HEK293 (cell line): Measurements from ENCODE around the gene CFAP65.
A peak's percentile ranks its signal among the peaks of the same experiment; 100 is the strongest.

Experiments
- CTCF ChIA-PET: fragments of 350-600 bp; formaldehyde crosslinking; extraction: SDS; loops from one replicate; lab custom pipeline; 2021; ENCODE audit warnings: antibody characterized with exemption; lab: Yijun Ruan, JAX
- POLR2A ChIA-PET: fragments of 300-600 bp; formaldehyde crosslinking; extraction: SDS; loops from one replicate; lab custom pipeline; 2020; ENCODE audit warnings: antibody characterized with exemption, inconsistent platforms; lab: Yijun Ruan, JAX
- H3K27ac ChIP-seq: fragments of 200-500 bp; sonication (Bioruptor generic); 2 replicates; pipeline ENCODE4 v1.5.1; 2014; ENCODE audit warnings: low read depth, low read length, control low read depth, inconsistent platforms; ENCODE audit errors: extremely low read depth
- H3K36me3 ChIP-seq, 2 experiments: fragments of 200-500 bp in 1 of 2; sonication (Bioruptor generic) in 1 of 2; 1 replicate in 1 of 2; 2 replicates in 1 of 2; pipeline ENCODE4 v1.5.1; 2014 to 2017; ENCODE audit warnings: inconsistent platforms in 2 of 2, low read length in 2 of 2; ENCODE audit not compliant: control insufficient read depth in 2 of 2, insufficient read depth in 1 of 2
- H3K4me1 ChIP-seq: fragments of 200-500 bp; sonication (Bioruptor generic); 2 replicates; pipeline ENCODE4 v1.5.1; 2014; ENCODE audit warnings: mild to moderate bottlenecking, low read length, inconsistent platforms; ENCODE audit not compliant: control insufficient read depth, insufficient read depth
- H3K4me3 ChIP-seq: 2 replicates; pipeline ENCODE4 v1.5.1; 2011; ENCODE audit warnings: low read depth, mild to moderate bottlenecking, control low read depth, low read length, moderate library complexity
- H3K9me3 ChIP-seq: fragments of 200-500 bp; sonication (Bioruptor generic); 2 replicates; pipeline ENCODE4 v1.5.1; 2014; ENCODE audit warnings: low read depth, low read length, inconsistent platforms; ENCODE audit not compliant: control insufficient read depth, insufficient read depth
- BCL11A ChIP-seq: fragments of 450-650 bp; formaldehyde crosslinking; IDR thresholded peaks from 2 replicates; pipeline ENCODE4 v1.5.1; 2016; ENCODE audit warnings: low read depth, missing biosample characterization, missing genetic modification characterization
- FEZF1 ChIP-seq: fragments of 450-650 bp; formaldehyde crosslinking; IDR thresholded peaks from 2 replicates; pipeline ENCODE4 v1.5.1; 2016; ENCODE audit warnings: missing biosample characterization, missing genetic modification characterization
- GLIS1 ChIP-seq: fragments of 450-650 bp; formaldehyde crosslinking; IDR thresholded peaks from 2 replicates; pipeline ENCODE4 v1.5.1; 2016; ENCODE audit warnings: missing biosample characterization, missing genetic modification characterization
- GLIS2 ChIP-seq: fragments of 450-650 bp; formaldehyde crosslinking; IDR thresholded peaks from 2 replicates; pipeline ENCODE4 v1.5.1; 2016; ENCODE audit warnings: missing biosample characterization, missing genetic modification characterization
- HOXD13 ChIP-seq: sonication (generic); formaldehyde crosslinking; IDR thresholded peaks from 2 replicates; pipeline ENCODE4 v1.8.0; 2022; ENCODE audit warnings: missing genetic modification reagents, borderline replicate concordance
- KLF7 ChIP-seq: fragments of 450-650 bp; formaldehyde crosslinking; IDR thresholded peaks from 2 replicates; pipeline ENCODE4 v1.5.1; 2016; ENCODE audit warnings: missing biosample characterization, missing genetic modification characterization, borderline replicate concordance
- KLF8 ChIP-seq: fragments of 450-650 bp; formaldehyde crosslinking; IDR thresholded peaks from 2 replicates; pipeline ENCODE4 v1.5.1; 2016; ENCODE audit warnings: missing biosample characterization, missing genetic modification characterization
- OVOL3 ChIP-seq: fragments of 450-650 bp; formaldehyde crosslinking; IDR thresholded peaks from 2 replicates; pipeline ENCODE4 v1.5.1; 2016; ENCODE audit warnings: missing biosample characterization, missing genetic modification characterization
- SP7 ChIP-seq: fragments of 450-650 bp; formaldehyde crosslinking; IDR thresholded peaks from 2 replicates; pipeline ENCODE4 v1.5.1; 2016; ENCODE audit warnings: missing biosample characterization, missing genetic modification characterization
- ZBTB48 ChIP-seq: fragments of 450-650 bp; formaldehyde crosslinking; IDR thresholded peaks from 2 replicates; pipeline ENCODE4 v1.5.1; 2016; ENCODE audit warnings: missing biosample characterization, missing genetic modification characterization
- ZEB2 ChIP-seq: fragments of 450-650 bp; formaldehyde crosslinking; IDR thresholded peaks from 2 replicates; pipeline ENCODE4 v1.5.1; 2016; ENCODE audit warnings: missing biosample characterization, missing genetic modification characterization
- ZNF175 ChIP-seq: fragments of 450-650 bp; formaldehyde crosslinking; IDR thresholded peaks from 2 replicates; pipeline ENCODE4 v1.5.1; 2016; ENCODE audit warnings: missing biosample characterization, missing genetic modification characterization
- ZNF2 ChIP-seq: fragments of 450-650 bp; formaldehyde crosslinking; IDR thresholded peaks from 2 replicates; pipeline ENCODE4 v1.5.1; 2016; ENCODE audit warnings: missing biosample characterization, missing genetic modification characterization
- ZNF366 ChIP-seq: fragments of 450-650 bp; formaldehyde crosslinking; conservative IDR thresholded peaks from 2 replicates; pipeline ENCODE4 v1.5.1; 2016; ENCODE audit warnings: missing biosample characterization, missing genetic modification characterization
- ZNF561 ChIP-seq: fragments of 450-650 bp; IDR thresholded peaks from 2 replicates; pipeline ENCODE4 v1.5.1; 2018; ENCODE audit warnings: missing biosample characterization, missing genetic modification characterization, borderline replicate concordance
- ZNF585B ChIP-seq: fragments of 450-650 bp; formaldehyde crosslinking; IDR thresholded peaks from 2 replicates; pipeline ENCODE4 v1.5.1; 2016; ENCODE audit warnings: missing biosample characterization, missing genetic modification characterization
- ZNF600 ChIP-seq: fragments of 450-650 bp; formaldehyde crosslinking; IDR thresholded peaks from 2 replicates; pipeline ENCODE4 v1.5.1; 2016; ENCODE audit warnings: missing biosample characterization, missing genetic modification characterization
- ZNF623 ChIP-seq: fragments of 450-650 bp; formaldehyde crosslinking; IDR thresholded peaks from 2 replicates; pipeline ENCODE4 v1.5.1; 2016; ENCODE audit warnings: missing biosample characterization, missing genetic modification characterization
- ZXDB ChIP-seq: fragments of 450-650 bp; formaldehyde crosslinking; IDR thresholded peaks from 2 replicates; pipeline ENCODE4 v1.5.1; 2016; ENCODE audit warnings: missing biosample characterization, missing genetic modification characterization
- TF ChIP-seq, protein P1 (sequence below): IDR thresholded peaks from 2 replicates; pipeline ENCODE4 v1.6.1; 2011; ENCODE audit warnings: mild to moderate bottlenecking, low read depth, low read length, borderline replicate concordance
- TF ChIP-seq, protein P2 (sequence below): fragments of 450-650 bp; formaldehyde crosslinking; conservative IDR thresholded peaks from 2 replicates; pipeline ENCODE4 v1.5.1; 2016; ENCODE audit warnings: low read depth, missing biosample characterization, missing genetic modification characterization
- TF ChIP-seq, protein P3 (sequence below): fragments of 450-650 bp; formaldehyde crosslinking; IDR thresholded peaks from 2 replicates; pipeline ENCODE4 v1.5.1; 2016; ENCODE audit warnings: missing biosample characterization, missing genetic modification characterization
- TF ChIP-seq, protein P4 (sequence below): fragments of 450-650 bp; formaldehyde crosslinking; IDR thresholded peaks from 2 replicates; pipeline ENCODE4 v1.5.1; 2017; ENCODE audit warnings: missing biosample characterization, missing genetic modification characterization
- TF ChIP-seq, protein P5 (sequence below): fragments of 450-650 bp; formaldehyde crosslinking; IDR thresholded peaks from 2 replicates; pipeline ENCODE4 v1.5.1; 2016; ENCODE audit warnings: missing biosample characterization, missing genetic modification characterization

Gene CFAP65

DNA sequence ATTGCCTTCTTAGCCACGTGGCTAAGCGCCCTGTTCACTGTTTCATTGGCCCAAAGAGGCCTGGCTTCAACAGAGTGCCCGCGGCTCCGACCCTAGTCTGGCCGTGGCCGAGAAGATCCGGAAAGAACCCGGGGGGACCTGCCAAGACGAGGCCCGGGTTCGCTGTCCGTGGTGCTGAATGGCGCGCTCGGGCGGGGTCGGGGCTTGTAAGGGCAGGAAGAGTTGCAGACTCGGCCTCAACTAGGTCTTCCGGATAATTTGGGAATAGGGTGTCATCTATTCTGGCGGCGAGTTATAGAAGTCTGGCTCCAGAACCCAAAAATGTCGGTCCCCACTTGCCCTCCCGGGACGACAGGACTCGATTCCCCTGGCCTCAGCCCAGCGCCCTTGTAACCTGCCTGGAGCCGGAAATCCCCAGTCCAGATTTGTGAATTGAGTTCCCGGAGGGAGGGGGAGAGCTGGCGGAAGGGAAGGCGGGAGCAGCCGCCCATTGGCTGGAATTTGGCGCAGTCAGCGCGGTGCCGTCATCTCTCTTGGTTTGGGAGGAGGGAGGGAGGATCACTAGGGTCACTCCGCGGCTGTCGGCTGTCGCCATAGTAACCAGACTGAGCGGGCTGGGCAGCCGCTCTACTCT, 78.3 kb downstream of the CFAP65 start:
- Histone ChIP-seq H3K9me3 (no peaks in the 10 kb centered on the region), H3K4me1 (peaks cover 9% of the 10 kb centered on the region), H3K27ac (no peak overlapping the region), H3K36me3 (no peaks in the 10 kb centered on the region), H3K4me3 (peak overlapping the region; percentile 39)
- CTCF ChIA-PET = interaction anchor here (0.6 to 6.2 kb wide), 6 partner anchors 13 to 191 kb away, joined by 3 to 65 read pairs (median 6); no protein-coding TSS in a partner anchor
- POLR2A ChIA-PET = interaction anchor here (1.2 kb wide), 1 partner anchor 17 kb away, joined by 4 read pairs; no protein-coding TSS in a partner anchor
- 0 out of 2 replicates have a peak, but pooled peaks have one; percentile 21 for TF ChIP-seq ZXDB (tag by site-specific recombination)
- TF ChIP-seq, protein P1, sequence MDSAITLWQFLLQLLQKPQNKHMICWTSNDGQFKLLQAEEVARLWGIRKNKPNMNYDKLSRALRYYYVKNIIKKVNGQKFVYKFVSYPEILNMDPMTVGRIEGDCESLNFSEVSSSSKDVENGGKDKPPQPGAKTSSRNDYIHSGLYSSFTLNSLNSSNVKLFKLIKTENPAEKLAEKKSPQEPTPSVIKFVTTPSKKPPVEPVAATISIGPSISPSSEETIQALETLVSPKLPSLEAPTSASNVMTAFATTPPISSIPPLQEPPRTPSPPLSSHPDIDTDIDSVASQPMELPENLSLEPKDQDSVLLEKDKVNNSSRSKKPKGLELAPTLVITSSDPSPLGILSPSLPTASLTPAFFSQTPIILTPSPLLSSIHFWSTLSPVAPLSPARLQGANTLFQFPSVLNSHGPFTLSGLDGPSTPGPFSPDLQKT = peak; percentile 25; the same call in 1 of the 2 replicates
- TF ChIP-seq ZEB2 (tag by site-specific recombination) = 0 out of 2 replicates have a peak, but pooled peaks have one; percentile 24
- TF ChIP-seq, protein P2, sequence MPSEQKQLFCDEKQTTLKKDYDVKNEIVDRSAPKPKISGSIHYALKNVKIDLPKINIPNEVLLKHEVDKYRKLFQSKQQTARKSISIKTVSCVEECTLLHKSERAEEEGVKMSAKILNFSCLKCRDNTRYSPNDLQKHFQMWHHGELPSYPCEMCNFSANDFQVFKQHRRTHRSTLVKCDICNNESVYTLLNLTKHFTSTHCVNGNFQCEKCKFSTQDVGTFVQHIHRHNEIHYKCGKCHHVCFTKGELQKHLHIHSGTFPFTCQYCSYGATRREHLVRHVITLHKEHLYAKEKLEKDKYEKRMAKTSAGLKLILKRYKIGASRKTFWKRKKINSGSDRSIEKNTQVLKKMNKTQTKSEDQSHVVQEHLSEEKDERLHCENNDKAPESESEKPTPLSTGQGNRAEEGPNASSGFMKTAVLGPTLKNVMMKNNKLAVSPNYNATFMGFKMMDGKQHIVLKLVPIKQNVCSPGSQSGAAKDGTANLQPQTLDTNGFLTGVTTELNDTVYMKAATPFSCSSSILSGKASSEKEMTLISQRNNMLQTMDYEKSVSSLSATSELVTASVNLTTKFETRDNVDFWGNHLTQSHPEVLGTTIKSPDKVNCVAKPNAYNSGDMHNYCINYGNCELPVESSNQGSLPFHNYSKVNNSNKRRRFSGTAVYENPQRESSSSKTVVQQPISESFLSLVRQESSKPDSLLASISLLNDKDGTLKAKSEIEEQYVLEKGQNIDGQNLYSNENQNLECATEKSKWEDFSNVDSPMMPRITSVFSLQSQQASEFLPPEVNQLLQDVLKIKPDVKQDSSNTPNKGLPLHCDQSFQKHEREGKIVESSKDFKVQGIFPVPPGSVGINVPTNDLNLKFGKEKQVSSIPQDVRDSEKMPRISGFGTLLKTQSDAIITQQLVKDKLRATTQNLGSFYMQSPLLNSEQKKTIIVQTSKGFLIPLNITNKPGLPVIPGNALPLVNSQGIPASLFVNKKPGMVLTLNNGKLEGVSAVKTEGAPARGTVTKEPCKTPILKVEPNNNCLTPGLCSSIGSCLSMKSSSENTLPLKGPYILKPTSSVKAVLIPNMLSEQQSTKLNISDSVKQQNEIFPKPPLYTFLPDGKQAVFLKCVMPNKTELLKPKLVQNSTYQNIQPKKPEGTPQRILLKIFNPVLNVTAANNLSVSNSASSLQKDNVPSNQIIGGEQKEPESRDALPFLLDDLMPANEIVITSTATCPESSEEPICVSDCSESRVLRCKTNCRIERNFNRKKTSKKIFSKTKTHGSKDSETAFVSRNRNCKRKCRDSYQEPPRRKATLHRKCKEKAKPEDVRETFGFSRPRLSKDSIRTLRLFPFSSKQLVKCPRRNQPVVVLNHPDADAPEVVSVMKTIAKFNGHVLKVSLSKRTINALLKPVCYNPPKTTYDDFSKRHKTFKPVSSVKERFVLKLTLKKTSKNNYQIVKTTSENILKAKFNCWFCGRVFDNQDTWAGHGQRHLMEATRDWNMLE (tag by site-specific recombination) = peak; percentile 65; the same call in 1 of the 2 replicates
- TF ChIP-seq ZNF561 = 0 out of 2 replicates have a peak, but pooled peaks have one; percentile 34
- TF ChIP-seq, protein P3, sequence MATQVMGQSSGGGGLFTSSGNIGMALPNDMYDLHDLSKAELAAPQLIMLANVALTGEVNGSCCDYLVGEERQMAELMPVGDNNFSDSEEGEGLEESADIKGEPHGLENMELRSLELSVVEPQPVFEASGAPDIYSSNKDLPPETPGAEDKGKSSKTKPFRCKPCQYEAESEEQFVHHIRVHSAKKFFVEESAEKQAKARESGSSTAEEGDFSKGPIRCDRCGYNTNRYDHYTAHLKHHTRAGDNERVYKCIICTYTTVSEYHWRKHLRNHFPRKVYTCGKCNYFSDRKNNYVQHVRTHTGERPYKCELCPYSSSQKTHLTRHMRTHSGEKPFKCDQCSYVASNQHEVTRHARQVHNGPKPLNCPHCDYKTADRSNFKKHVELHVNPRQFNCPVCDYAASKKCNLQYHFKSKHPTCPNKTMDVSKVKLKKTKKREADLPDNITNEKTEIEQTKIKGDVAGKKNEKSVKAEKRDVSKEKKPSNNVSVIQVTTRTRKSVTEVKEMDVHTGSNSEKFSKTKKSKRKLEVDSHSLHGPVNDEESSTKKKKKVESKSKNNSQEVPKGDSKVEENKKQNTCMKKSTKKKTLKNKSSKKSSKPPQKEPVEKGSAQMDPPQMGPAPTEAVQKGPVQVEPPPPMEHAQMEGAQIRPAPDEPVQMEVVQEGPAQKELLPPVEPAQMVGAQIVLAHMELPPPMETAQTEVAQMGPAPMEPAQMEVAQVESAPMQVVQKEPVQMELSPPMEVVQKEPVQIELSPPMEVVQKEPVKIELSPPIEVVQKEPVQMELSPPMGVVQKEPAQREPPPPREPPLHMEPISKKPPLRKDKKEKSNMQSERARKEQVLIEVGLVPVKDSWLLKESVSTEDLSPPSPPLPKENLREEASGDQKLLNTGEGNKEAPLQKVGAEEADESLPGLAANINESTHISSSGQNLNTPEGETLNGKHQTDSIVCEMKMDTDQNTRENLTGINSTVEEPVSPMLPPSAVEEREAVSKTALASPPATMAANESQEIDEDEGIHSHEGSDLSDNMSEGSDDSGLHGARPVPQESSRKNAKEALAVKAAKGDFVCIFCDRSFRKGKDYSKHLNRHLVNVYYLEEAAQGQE (tag by site-specific recombination) = peak; percentile 99
- TF ChIP-seq KLF7 (tag by site-specific recombination) = no peak
- TF ChIP-seq HOXD13 (CRISPR knock-in tag) = 0 out of 2 replicates have a peak, but pooled peaks have one; percentile 38
- no peak for TF ChIP-seq ZNF175 (tag by site-specific recombination)
- no peak for TF ChIP-seq FEZF1 (tag by site-specific recombination)
- TF ChIP-seq ZNF585B = no peak
- TF ChIP-seq ZNF366 (tag by site-specific recombination) = peak; percentile 86
- TF ChIP-seq ZNF2 (tag by site-specific recombination) = 0 out of 2 replicates have a peak, but pooled peaks have one; percentile 22
- peak; percentile 55 for TF ChIP-seq GLIS2 (tag by site-specific recombination)
- TF ChIP-seq ZNF623 = no peak
- peak; percentile 58; the same call in 1 of the 2 replicates for TF ChIP-seq KLF8 (tag by site-specific recombination)
- TF ChIP-seq ZBTB48 (tag by site-specific recombination) = no peak
- no peak for TF ChIP-seq OVOL3 (tag by site-specific recombination)
- no peak for TF ChIP-seq BCL11A (tag by site-specific recombination)
- TF ChIP-seq, protein P4, sequence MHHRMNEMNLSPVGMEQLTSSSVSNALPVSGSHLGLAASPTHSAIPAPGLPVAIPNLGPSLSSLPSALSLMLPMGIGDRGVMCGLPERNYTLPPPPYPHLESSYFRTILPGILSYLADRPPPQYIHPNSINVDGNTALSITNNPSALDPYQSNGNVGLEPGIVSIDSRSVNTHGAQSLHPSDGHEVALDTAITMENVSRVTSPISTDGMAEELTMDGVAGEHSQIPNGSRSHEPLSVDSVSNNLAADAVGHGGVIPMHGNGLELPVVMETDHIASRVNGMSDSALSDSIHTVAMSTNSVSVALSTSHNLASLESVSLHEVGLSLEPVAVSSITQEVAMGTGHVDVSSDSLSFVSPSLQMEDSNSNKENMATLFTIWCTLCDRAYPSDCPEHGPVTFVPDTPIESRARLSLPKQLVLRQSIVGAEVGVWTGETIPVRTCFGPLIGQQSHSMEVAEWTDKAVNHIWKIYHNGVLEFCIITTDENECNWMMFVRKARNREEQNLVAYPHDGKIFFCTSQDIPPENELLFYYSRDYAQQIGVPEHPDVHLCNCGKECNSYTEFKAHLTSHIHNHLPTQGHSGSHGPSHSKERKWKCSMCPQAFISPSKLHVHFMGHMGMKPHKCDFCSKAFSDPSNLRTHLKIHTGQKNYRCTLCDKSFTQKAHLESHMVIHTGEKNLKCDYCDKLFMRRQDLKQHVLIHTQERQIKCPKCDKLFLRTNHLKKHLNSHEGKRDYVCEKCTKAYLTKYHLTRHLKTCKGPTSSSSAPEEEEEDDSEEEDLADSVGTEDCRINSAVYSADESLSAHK (tag by site-specific recombination) = no peak
- 0 out of 2 replicates have a peak, but pooled peaks have one; percentile 38 for TF ChIP-seq ZNF600 (tag by site-specific recombination)
- 0 out of 2 replicates have a peak, but pooled peaks have one; percentile 17 for TF ChIP-seq GLIS1 (tag by site-specific recombination)
- TF ChIP-seq, protein P5, sequence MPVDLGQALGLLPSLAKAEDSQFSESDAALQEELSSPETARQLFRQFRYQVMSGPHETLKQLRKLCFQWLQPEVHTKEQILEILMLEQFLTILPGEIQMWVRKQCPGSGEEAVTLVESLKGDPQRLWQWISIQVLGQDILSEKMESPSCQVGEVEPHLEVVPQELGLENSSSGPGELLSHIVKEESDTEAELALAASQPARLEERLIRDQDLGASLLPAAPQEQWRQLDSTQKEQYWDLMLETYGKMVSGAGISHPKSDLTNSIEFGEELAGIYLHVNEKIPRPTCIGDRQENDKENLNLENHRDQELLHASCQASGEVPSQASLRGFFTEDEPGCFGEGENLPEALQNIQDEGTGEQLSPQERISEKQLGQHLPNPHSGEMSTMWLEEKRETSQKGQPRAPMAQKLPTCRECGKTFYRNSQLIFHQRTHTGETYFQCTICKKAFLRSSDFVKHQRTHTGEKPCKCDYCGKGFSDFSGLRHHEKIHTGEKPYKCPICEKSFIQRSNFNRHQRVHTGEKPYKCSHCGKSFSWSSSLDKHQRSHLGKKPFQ = no peak
- 0 out of 2 replicates have a peak, but pooled peaks have one; percentile 25 for TF ChIP-seq SP7 (tag by site-specific recombination)
